Kidney glomerular epithelial cell (primary cell): ENCODE measurements around the gene AKR1C3.
"Not testable (repeated sequence)": the region's sequence is repeated elsewhere in the genome, so short reads cannot be mapped to it uniquely, and the experiment has no call there.

Experiments
- DNase-seq: peaks from one replicate; lab custom pipeline; 2025; lab: John Stamatoyannopoulos, UW

Gene AKR1C3

DNA sequence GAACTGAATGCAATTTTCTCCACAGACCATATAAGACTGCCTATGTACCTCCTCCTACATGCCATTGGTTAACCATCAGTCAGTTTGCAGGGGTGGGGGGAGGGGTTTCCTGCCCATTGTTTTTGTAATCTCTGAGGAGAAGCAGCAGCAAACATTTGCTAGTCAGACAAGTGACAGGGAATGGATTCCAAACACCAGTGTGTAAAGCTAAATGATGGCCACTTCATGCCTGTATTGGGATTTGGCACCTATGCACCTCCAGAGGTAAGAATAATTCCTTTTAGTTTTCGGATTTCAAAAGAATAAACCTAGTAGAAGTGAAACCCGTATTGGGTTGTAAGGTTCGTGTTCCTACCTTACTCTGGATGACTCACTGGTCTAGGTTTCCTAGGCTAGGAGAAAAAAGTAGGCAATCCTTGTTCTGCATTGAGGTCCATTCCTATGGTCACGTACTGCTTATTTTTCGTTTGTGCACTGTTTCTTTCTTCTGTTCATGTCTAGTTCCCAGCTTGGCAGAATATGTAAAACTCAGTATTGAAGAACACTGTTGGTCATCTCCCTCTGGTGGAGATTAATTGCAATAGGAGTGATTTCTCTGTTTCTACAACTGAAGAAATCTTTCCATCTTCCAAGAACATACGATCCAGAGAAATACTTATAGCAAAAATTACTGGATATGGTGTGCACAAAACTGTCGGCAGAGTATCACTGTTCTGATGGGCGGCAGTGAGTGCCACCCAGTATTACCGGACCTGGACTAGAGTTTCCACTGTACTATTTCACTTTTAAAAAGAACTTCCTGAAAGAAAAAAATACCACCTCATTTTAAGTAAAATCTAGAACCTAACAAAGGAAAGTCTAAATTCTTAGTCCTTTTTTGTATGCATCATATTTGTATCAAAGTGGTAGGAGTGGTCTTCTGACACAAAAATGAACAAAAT lies at the start of gene AKR1C3:
AKR1C3 (plus strand) TSS at position 150 of the 941 bp plus-strand sequence; CDS start at position 181, 31 bp downstream.
- peak; percentile 75 for DNase-seq

DNA sequence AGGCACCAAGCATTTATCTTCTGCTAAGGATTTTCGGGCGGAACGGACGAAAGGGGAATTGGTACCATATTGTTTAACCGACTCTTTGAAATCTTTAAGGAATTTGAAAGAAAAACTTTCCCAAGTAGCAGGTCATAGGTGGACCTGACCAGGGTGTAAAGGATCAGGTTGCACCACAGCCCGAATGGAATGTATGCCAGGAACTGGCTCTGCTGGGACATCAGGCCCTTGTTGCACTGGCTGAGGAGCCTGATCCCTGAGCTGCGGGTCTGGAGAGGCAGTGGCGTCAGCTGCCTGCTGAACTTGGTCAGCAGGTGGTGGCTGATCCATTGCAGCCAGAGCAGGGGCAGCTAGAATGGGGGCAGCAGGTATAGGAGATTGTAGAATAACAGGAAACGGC lies 49.1 kb upstream of the AKR1C3 start:
- DNase-seq: no peak

DNA sequence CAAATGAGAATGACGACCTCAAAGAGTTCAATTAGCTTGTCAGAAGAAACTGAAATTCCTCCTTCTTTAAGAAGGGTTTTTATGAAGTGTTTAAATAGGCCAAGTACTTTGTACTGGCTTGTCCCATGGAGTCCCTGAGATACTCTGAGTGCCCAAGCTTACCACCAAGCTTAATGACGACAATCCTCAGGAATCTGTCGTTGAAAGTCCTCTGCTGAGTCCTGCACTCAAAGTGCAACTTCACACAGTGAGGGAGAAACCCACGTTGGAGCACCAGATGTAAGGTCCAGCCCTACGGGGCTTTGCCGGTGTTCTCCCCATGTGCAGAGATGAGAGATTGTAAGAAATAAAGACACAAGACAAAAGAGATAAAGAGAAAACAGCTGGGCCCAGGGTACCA lies 47.8 kb upstream of the AKR1C3 start:
- no peak for DNase-seq

DNA sequence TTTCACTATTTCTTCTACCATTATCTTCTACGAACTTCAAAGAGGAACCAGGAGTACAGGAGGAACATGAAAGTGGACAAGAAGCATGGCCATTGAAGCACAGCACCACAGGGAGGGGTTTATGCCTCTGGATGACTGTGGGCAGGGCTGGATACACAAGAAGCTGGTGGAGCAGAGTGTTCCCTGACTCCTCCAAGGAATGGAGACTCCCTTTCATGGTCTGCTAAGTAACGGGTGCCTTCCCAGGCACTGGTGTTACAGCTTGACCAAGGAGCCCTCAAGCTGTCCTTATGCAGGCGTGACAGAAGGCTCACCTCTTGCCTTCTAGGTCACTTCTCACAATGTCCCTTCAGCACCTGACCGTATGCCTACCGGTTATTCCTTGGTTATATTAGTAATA lies 47.2 kb upstream of the AKR1C3 start:
- DNase-seq: peak; percentile 74

DNA sequence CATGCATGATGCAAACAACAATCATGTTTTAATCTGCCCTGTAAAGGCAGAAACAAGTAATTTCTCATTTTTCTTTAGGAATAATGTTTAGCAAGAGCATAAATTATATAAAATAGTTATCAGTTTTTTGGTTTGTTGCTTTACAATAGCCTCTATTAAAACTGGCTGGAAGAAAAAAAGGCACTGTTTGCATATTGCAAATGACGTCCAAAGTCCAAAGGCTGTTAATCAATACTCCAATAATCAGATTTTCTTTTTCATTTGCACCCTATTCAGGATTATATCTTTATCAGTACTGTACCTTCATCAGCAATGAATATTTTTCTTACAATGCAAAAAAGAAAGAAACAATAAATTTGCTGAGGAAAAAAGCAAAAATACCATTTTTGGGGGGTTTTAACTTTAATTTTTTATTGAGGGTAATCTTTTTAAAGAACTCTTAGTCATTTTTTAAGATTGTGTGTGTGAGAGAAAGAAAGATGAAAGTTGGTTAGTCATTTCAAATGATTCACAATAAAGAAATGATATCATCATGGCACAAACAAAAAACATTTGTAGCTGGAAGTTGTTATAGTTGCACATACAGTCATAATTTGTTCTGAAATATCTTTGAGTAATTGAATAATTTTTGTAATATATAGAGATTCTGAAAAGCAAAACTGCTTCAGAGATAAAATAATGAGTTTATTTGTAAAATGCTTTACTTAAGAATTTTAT lies 46.1 kb upstream of the AKR1C3 start:
- peak; percentile 32 for DNase-seq

DNA sequence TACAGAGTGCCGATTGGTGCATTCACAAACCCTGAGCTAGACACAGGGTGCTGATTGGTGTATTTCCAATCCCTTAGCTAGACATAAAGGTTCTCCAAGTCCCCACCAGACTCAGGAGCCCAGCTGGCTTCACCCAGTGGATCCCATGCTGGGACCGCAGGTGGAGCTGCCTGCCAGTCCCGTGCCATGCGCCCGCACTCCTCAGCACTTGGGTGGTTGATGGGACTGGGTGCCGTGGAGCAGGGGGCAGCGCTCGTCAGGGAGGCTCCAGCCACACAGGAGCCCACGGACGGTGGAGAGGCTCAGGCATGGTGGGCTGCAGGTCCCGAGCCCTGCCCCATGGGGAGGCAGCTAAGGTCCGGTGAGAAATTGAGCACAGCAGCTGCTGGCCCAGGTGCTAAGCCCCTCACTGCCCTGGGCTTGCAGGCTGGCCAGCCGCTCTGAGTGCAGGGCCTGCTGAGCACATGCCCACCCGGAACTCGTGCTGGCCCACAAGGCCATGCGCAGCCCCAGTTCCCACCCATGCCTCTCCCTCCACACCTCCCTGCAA lies 41.2 kb upstream of the AKR1C3 start:
- DNase-seq: not testable (repeated sequence)

DNA sequence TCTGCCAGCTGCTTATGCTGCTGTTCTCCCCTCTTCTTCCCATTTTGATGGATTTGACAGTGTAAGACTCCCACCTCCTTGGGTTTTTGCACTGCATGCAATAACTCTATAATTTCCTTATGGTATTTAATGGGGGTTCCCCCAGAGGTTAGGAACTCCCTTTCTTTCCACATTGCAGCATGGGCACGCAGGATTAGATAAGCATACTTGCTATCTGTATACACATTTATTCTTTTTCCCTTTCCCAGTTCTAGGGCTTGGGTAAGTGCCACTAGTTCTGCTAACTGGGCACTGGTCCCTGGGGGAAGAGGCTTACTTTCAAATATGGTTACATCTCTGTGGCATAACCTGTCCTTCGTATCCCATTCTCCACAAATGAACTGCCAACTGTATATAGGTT lies 39.4 kb upstream of the AKR1C3 start:
- DNase-seq: not testable (repeated sequence)

DNA sequence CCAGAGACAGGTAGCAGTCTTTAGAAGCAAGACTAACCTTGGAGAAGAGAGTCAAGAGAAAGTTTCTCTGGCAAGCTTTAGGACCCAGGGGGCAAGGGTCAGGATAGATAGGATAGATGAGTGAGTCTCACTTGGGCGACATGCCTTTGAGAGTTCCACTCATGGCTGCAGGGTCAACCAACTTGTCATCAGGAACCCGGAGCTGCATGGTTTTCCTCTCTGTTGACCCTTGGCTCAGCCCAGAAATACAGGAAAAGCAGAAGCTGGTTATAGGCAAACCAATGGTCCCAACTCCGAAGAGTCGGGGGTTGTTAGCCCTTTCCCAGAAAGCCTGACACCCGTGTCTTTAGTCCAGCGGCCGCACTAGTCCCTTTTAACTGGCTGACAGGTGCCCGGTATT lies 34.9 kb upstream of the AKR1C3 start:
- not testable (repeated sequence) for DNase-seq

DNA sequence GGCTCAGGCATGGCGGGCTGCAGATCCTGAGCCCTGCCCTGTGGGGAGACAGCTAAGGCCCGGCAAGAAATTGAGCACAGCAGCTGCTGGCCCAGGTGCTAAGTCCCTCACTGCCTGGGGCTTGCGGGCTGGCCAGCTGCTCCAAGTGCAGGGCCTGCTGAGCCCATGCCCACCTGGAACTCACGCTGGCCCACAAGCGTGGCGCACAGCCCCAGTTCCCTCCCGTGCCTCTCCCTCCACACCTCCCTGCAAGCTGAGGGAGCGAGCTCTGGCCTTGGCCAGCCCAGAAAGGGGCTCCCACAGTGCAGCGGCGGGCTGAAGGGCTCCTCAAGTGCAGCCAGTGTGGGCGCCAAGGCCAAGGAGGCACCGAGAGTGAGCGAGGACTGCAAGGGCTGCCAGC lies 33.4 kb upstream of the AKR1C3 start:
- DNase-seq: not testable (repeated sequence)

DNA sequence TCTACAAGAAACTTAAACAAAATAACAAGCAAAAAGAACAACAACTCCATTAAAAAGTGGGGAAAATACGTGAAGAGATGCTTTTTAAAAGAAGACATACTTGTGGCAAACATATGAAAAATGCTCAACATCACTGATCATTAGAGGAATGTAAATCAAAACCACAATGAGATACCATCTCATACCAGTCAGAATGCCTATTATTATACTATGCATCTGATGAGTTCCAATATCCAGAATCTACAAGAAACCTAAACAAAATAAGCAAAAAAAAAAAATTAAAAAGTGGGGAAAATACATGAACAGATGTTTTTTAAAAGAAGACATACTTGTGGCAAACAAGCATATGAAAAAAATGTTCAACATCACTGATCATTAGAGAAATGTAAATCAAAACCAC lies 29.6 kb upstream of the AKR1C3 start:
- DNase-seq: no peak

DNA sequence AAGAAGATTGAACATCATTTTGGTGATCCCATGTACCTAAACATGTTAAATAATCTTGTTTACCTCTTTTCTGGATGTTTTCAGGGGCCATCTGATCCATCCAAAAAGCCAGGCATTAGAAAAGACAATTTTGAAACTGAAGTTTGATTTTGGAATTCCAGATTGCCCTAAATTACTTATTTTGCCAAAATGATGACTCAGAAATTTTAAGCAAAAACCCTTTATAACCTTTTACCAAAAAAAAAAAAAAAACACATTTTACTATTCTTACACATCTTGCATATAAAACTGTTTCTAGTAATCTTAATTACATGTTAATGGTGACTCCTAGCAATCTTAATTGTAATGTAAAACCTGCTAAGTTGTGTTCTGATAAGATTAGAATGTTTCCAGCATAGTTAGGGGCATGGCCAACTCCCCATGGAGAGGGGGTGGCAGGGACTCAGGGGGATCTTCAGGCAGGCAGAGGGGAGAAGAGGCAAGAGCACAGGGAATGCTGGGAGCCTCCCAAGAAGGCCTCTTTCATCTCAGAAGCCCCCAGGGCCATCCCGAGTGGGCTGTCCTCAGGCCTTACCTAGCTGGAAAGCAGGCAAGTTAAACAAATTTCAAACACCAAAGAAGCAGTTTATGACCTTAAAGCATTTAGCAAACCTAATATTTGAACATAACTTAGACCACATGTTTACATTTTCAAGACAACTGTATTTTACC lies 25.8 kb upstream of the AKR1C3 start:
- DNase-seq: no peak

DNA sequence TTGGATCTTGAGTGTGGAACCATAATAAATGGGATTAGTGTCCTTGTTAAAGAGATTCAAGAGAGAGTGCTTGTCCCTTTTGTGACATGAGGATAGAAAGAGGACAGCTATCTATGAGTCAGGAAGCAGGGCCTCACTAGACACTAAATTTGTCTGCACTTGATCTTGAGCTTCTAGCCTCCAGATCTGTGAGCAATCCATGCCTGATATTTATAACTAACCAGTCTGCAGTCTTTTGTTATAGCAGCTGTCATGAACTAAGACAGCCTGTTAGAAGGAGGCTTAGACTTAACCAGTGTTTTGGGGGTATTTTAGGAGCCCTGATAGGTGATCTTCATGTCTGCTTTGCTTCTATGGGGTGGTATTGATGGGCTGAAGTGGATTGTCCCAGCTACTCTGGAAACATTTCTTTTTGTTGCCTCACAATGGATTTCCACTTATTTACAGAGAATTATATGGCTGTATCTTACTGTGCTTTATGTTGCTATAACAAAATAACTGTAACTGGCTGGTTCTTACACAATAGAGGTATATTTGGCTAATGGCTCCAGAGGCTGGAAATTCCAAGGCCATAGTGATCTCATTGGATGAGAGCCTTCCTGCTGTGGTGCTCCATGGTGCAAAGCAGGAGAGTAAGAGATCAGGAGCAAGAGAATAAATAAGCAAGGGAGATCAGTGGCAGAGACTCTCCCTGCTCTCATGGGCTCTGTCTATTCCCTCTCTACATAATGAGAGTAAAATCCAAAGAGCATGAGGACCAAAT lies 23.4 kb upstream of the AKR1C3 start:
- DNase-seq: peak; percentile 73

DNA sequence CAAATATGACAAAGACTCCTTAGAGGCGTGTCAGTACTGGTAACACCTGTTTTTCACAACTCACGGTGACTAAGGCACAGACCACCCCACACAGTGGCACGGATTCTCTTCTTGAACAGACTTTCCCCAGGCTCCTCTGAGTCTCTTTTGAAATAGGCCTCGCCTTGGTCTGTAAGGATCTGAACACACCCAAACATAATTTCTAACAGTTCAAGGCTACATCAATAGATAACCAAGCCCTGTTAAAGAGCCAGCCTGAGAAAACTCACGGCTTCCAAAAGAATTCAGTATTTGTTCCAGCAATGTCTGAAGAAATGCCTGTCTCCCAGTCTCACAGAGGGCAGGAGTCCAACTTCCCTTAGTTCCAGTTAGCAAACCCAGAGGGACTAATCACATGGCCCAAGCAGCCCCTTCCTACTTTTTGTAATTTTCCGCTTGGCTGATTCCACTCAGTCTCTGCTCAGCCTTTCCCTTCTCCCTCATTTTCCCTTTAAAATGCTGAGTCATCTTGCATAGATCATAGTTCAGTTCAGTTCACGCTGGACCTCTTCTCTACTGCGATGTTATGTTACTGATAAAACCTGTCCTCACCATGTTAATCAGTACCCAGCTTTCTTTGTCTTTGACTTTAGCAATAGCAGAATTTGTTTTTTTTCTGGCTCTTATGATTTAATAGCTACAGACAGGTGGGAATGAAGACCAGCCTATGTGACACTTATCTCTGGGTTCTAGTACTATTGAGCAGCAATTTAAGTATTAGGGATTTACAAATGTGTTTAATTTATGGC lies 22.6 kb upstream of the AKR1C3 start:
- peak; percentile 99 for DNase-seq

DNA sequence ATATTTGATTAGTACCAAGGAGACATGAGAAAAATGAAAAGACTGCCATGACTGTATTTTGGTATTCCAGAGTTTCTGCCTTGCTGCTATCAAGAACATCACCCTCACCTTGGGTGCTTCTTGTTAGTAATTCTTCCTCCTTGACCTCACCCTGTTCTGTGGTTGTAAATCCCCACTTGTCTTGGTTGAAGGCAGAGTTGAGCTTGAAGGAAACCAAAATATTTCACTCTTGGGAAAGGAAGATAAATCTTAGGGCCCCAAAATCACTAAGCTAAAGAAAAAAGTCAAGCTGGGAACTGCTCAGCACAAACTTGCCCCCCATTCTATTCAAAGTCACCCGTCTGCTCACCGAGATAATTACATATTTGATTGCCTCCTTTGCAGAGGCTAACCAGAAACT lies 20.6 kb upstream of the AKR1C3 start:
- DNase-seq: no peak

DNA sequence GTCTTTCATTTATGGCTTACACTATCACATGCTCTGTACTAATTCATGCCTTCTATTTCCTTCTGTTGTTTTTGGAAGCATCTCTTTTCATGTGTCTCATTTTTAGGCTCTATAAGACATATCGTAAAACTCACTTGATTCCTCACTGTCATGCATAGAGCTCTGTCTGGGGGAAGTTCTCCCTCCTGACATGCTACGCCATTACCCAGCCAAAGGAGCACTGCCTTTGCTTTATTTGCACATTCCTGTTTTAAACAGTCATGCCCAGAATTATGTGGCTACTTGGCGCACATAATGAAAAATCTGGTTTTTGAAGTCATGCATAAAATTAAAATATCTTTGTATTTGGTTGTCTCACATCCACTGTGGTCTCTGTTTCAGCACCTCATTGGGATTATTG lies 17.6 kb upstream of the AKR1C3 start:
- no peak for DNase-seq

DNA sequence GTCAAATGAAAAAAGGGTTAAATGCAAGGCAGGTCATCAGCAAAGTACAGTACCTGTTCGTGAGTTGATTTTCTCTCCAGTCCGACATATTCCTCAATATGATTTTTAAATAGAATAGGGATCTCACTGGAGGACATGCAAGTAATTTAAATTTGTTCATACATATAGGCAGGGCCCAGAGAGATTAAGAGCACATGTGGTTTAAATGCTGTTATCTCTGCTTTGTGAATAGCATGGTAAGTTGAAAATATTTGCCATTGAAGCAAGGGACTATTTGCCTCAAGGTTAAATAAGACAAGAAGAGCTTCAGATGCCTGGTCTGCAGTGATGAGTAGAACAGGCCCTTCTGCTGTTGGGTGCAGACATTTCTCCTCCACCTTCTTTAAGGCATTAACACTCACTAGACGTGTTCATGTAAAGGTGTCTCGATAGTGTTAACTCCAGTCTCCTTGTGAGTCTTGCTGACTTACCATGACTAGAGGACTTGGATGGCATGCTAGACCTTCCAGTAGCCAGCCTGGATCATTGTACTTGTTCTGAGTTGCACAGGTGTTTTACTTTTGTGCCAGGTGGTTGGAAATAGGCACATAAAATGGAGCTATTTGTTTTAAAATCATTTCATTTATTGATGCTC lies 15.6 kb upstream of the AKR1C3 start:
- DNase-seq: no peak

DNA sequence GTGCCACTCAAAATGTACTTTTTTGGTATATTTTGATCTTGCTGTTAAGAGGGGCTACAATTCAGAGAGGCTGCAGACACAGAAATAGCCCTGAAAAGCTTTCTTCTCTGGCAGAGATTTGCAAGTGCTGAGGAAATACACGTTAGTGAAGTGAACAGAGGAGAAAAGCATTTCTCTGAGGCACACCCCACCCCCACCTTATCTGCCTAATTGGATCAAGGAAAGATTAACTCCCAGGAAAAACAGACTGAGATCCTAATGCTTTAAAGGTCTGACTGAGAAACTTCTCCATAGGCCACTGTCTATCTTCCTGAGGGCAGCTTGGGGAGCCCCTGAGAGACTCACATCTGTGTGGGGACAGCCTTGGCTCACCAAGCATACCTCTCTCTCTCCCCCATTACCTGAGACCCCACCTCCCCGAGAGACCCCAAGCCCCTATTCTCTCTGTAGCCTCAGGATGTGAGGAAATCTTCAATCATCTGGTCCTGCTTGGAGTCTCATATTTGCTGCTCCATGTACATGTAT lies 14.8 kb upstream of the AKR1C3 start:
- no peak for DNase-seq

DNA sequence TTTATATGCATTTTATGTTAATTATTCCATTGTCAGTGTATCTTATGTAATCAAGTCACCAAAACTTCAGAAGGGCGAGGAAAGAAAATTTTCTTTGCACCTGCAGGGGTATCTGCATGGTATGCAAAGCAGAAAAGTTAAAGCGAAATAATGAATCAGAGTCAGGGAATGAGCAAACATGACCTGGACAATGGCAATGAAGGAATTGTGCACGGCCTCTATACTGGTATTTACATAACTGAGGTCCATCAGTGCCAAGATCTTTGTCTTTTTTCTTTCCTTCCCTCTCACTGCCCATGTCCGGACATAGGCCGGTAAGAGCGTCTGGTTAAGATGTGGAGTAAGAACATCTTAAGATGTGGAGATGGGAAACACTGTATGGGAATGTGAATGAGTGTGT lies 14.4 kb upstream of the AKR1C3 start:
- DNase-seq: no peak

DNA sequence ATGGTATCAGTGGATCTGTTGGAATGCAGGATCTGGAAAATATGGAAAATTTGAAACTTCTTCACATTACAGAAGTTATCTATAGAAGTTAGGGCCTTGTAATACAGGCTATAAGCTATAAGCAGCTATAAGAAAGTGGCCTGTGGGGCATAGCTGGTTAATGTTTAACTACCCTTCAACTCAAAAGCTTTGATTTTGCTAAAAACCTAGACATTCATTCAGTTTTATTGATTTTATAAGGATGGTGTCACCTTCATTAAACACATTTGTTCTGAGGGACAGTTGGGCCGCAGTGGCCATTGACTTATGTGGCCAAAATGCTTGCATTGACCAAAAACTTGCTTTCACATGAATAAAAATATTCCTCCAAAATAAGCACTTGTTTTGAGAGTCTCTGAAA lies 13.1 kb upstream of the AKR1C3 start:
- DNase-seq: no peak

DNA sequence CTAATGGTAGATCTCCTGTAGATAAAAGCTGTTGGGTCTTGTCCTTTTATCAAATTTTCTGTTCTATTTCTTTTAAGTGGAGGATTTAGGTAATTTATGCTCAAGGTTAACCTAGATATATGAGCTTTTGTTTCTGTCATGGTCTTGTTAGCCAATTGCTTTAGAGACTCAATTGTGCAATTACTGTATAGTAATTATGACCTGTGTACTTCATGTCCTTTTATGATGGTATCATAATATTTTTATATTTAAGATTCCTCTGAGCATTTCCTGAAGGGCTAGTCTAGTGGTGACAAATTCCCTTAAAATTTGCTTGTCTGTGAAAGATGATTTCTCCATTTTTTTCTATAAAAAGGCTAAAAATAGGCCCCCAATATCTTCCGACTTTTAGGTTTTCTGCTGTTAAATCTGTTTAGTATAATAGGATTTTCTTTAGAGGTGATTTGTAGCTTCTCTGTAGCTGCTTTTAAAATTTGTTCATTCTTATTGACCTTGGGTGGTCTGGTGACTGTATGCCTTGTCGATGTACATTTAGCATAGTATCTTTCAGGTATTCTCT lies 5.4 kb upstream of the AKR1C3 start:
- no peak for DNase-seq
